ENCODE results near the gene ADARB2.

The ADARB2 gene

GRCh38 chr10:1210667-1211066 is 526.7 kb downstream of the ADARB2 start:
- DNase-seq = no peak

DNA sequence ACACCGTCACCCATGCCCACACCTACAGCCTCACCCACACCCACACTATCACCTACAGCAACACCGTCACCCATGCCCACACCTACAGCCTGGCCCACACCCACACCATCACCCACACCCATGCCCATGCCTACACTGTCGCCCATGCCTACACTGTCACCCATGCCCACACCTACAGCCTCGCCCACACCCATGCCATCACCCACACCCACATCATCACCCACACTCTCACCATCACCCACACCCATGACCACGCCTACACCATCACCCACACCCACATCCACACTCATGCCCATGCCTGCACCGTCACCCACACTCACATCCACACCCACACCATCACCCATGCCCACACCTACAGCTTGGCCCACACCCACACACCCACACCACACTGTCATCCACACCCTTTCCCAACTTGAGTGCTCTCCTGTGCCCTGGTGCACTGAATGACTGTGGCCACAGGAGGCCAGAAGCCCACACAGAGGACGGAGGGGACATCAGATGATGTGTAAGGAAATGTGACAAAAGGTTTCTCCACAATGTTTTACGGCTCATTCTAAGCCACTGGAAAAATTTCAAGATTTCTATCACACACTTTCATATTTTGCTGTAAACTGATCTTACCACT is 527.9 kb downstream of the ADARB2 start:
- no peak for DNase-seq

GRCh38 chr10:1208366-1209311 is 528.7 kb downstream of the ADARB2 start:
- no peak for DNase-seq

- no peak for DNase-seq
Measured at GRCh38 chr10:1206601-1207000, 530.7 kb downstream of the ADARB2 start.

GRCh38 chr10:1206101-1206500 is 531.2 kb downstream of the ADARB2 start:
- DNase-seq = no peak

GRCh38 chr10:1205450-1206030 is 531.8 kb downstream of the ADARB2 start:
- no peak for DNase-seq

GRCh38 chr10:1204434-1205326 is 532.6 kb downstream of the ADARB2 start:
- DNase-seq = no peak

GRCh38 chr10:1203704-1204103 is 533.6 kb downstream of the ADARB2 start:
- DNase-seq = no peak

DNA sequence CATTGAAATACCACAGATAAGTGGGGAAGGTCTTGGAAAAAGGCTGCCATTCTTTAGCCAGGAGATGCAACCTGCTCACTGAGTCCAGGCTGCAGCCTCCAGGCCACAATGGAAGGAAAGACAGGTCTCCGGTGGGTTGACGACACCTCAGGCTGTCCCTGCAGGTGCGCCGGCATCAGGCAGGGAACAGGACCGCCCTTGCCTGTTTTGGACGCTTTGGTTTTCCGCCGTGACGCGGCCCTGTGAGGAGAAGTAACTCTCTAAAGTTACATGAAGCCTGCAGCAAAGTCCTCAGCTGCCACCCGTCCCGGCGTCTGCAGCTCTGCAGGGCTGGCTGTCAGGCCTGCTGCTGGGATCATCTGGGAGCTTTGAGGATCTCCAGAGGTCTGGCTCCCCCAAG is 534.1 kb downstream of the ADARB2 start:
- no peak for DNase-seq

DNA sequence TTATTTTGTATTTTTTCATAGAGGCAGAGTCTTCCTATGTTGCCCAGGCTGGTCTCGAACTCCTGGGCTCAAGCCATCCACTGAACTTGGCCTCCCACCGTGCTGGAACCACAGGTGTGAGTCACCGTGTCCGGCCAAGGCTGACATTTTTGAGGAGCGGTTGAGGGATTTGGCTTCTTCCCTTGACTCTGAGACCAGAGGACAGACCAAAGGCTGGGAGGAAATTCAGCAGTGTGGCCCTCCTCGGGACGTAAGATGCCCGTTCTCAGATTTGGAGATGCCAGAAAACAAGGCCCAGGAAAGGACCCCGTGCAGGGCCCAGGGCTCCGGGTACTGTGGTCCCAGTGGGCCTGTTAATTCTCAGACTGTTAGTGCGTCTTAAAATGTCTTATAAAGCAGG is 535.0 kb downstream of the ADARB2 start:
- DNase-seq = no peak

GRCh38 chr10:1200866-1201807 is 536.2 kb downstream of the ADARB2 start:
- no peak for DNase-seq

GRCh38 chr10:1199897-1200721 is 537.2 kb downstream of the ADARB2 start:
- DNase-seq = peak in 1 of 2 experiments; percentile 9

- peak in 1 of 2 experiments; percentile 4 for DNase-seq
Measured at GRCh38 chr10:1199345-1199673, 538.0 kb downstream of the ADARB2 start.

GRCh38 chr10:1198453-1199344 is 538.6 kb downstream of the ADARB2 start:
- DNase-seq = peak in 1 of 2 experiments; percentile 3

- DNase-seq = no peak
Measured at GRCh38 chr10:1197384-1197783, 539.9 kb downstream of the ADARB2 start.

DNA sequence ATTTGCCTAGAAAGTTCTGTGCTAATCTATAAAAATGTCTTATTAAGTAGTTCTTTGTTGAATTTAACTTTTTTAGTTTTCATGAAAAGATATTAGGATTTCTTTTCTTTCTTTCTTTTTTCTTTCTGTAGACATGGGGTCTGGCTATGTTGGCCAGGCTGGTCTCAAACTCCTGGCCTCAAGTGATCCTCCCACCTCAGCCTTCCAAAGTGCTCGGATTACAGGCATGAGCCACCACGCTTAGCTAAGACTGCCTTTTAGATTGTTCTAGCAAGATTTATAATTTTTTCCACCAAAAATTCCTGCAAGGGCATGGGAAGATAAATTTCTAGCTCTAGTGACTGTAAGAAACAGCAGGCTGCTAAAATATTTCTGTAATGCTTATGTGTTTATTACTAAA is 540.7 kb downstream of the ADARB2 start:
- DNase-seq = no peak

GRCh38 chr10:1195828-1196227 is 541.5 kb downstream of the ADARB2 start:
- no peak for DNase-seq

DNA sequence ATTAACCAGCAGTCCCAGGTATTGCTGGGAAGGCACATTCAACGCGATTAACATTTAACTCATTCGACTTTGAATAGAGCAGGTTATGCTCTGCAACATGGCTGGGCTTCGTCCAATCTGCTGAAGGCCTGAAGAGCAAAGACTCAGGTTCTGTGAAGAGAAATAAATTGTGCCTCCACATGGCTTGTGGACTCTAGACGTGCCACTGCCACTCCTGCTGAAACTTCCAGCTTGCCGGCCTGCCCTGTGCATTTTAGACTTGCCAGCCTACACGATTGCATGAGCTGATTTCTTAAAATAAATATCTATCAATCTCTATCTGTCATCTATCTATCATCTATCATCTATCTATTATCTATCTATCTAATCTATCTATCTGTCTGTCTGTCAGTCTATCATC is 543.2 kb downstream of the ADARB2 start:
- no peak for DNase-seq

DNA sequence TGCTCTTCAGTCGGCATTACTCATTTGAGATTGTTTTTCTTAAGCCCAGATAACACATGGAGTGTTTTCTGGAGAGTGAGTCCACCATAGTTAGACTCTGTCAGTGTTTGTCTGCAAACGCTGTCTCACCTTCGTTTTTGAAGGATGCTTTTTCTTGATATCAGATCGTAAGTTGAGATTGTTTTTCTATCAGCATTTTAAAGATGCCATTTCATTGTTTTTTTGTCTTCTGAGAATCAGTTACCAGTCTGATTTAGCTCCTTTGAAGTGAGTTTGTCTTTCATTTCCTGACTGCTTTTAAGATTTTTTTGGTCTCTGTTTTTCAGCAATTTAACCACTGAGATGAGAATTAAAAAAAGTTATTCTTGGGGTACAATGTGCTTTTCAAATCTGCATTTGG is 543.8 kb downstream of the ADARB2 start:
- no peak for DNase-seq

DNA sequence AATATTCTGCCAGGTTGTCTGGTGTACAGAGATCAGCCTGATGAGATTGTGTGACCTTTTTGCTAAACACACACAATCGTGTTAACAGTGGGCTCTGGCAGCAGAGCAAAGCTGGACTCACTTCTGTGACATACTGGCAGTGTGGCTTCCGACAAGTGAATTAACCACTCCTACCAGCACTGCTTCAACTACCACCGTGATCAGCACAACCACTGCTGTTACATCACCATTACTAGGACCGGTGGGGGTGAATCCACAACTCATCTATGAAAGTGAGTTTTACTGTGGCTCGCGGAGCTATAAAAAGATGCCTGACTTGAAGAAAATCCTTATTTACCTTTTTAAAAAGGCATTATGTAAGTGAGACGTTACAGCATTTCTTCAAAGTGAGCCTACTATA is 545.6 kb downstream of the ADARB2 start:
- DNase-seq = no peak

All from activated T-cell treated with anti-CD3 and anti-CD28 coated beads, Interleukin-2, amount 50 U/mL, for 48 hours (primary cell).